ENCODE measurements around the gene FOXJ3.

FOXJ3 gene

GRCh38 chr1:42295816-42296215 is 39.2 kb downstream of the FOXJ3 start:
- DNase-seq (ENCODE audit: low read depth, low spot score), result no peak
- TF ChIP-seq CTCF (IDR thresholded peaks at IDR 0.05; ENCODE audit: insufficient read depth, low read length, missing control alignments), result no peak
- ChIA-PET CTCF (interaction anchor here (0.5 to 1.3 kb wide), 2 partner anchors 24 to 72 kb away, joined by 3 read pairs; no protein-coding TSS in a partner anchor), POLR2A (no interaction called here)
- H3K4me3 ChIP-seq (ENCODE audit: low read depth, low read length), result no peak overlapping the region

GRCh38 chr1:42290130-42290529 is 44.9 kb downstream of the FOXJ3 start:
- TF ChIP-seq CTCF (IDR thresholded peaks at IDR 0.05; ENCODE audit: insufficient read depth, low read length, missing control alignments), result no peak
- POLR2A ChIA-PET, result no interaction called here
- CTCF ChIA-PET, result interaction anchor here (1.6 kb wide), 1 partner anchor 17 kb away, joined by 4 read pairs; no protein-coding TSS in a partner anchor
- DNase-seq (ENCODE audit: low read depth, low spot score), result no peak
- no peak overlapping the region for H3K4me3 ChIP-seq (ENCODE audit: low read depth, low read length)

GRCh38 chr1:42288311-42288985 is 46.6 kb downstream of the FOXJ3 start:
- POLR2A ChIA-PET, result no interaction called here
- no peak for DNase-seq (ENCODE audit: low read depth, low spot score)
- CTCF ChIA-PET, result interaction anchor here (1.0 to 1.7 kb wide), 3 partner anchors 11 to 116 kb away, joined by 3 to 6 read pairs (median 4); no protein-coding TSS in a partner anchor
- no peak for TF ChIP-seq CTCF (IDR thresholded peaks at IDR 0.05; ENCODE audit: insufficient read depth, low read length, missing control alignments)
- no peak overlapping the region for H3K4me3 ChIP-seq (ENCODE audit: low read depth, low read length)

DNA sequence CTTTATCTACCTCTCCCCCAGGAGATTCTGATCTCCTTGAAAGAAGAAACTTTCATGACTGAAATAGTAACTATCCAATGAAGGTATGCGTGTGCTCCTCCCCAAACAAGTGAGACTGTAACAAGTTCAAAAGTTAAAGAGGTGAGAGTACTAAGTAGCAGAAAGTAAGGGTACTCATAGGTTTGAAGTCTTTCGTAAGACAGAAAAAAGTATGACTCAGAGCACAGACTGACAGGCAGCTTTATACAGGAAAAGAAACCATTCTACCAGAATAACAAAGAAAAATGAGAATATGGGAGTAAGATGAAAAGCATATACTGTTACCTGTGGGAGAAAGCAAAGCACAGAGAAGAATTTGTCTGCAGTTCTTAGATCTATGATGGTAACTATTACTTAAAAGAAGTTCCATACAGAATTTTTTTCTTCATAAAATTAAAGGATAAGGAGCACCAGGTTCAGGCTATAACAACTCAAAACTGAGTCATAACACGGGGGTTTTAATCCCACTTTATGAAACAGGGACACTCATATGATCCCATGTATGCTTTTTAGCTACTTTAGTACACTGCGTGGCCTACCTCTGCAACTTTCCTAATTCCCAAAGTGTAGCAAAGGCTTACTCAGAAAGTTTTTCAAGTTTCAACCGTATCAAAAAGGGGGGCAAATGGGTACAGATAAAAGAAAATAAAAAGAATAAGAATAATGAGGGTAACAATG is 52.0 kb downstream of the FOXJ3 start:
- no peak for TF ChIP-seq CTCF (IDR thresholded peaks at IDR 0.05; ENCODE audit: insufficient read depth, low read length, missing control alignments)

GRCh38 chr1:42282024-42282579 is 52.9 kb downstream of the FOXJ3 start:
- DNase-seq (ENCODE audit: low read depth, low spot score), result peak; percentile 16
- ChIA-PET POLR2A (no interaction called here), CTCF (interaction anchor here (1.0 to 1.2 kb wide), 3 partner anchors 18 to 108 kb away, joined by 3 to 6 read pairs (median 4); no protein-coding TSS in a partner anchor)
- TF ChIP-seq CTCF (IDR thresholded peaks at IDR 0.05; ENCODE audit: insufficient read depth, low read length, missing control alignments), result no peak
- no peak overlapping the region for H3K4me3 ChIP-seq (ENCODE audit: low read depth, low read length)

More for the DNA sequence above, 52.0 kb downstream of the FOXJ3 start:
- CTCF ChIA-PET, result interaction anchor here (1.0 to 1.4 kb wide), 3 partner anchors 17 to 109 kb away, joined by 3 to 6 read pairs (median 4); no protein-coding TSS in a partner anchor
- no peak for DNase-seq (ENCODE audit: low read depth, low spot score)
- POLR2A ChIA-PET, result no interaction called here
- no peak overlapping the region for H3K4me3 ChIP-seq (ENCODE audit: low read depth, low read length)

DNA sequence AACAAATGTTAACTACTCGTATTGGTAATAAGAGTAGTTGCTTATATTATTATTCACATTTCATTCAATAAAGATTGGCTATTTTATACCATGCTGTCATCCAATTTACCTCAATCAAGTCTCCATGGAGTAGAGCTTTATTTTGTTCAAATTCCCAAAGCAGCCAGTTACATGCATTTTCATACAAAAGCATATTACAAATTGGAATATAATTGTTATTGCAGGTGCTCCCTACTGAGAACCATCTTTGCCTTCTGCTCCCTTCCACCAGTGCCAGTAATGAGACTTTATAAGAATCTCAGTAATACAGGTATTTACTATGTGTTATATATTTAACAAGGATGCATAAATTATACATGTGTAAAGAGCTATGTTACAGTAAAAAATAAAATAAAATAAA is 54.2 kb downstream of the FOXJ3 start:
- no peak for TF ChIP-seq CTCF (IDR thresholded peaks at IDR 0.05; ENCODE audit: insufficient read depth, low read length, missing control alignments)
- DNase-seq (ENCODE audit: low read depth, low spot score), result no peak
- POLR2A ChIA-PET, result no interaction called here
- no peak overlapping the region for H3K4me3 ChIP-seq (ENCODE audit: low read depth, low read length)
- CTCF ChIA-PET, result interaction anchor here (1.0 kb wide), 1 partner anchor 107 kb away, joined by 3 read pairs; no protein-coding TSS in a partner anchor
